NAMALWA (cell line): ENCODE data around the gene ATP1B3.
"Not testable (repeated sequence)": the region's sequence is repeated elsewhere in the genome, so short reads cannot be mapped to it uniquely, and the experiment has no call there.

ENCODE experiments used
- DNase-seq: peaks from one replicate; pipeline ENCODE4 v3.0.0-alpha.2; 2015; ENCODE audit warnings: low spot score

ATP1B3 gene

DNA sequence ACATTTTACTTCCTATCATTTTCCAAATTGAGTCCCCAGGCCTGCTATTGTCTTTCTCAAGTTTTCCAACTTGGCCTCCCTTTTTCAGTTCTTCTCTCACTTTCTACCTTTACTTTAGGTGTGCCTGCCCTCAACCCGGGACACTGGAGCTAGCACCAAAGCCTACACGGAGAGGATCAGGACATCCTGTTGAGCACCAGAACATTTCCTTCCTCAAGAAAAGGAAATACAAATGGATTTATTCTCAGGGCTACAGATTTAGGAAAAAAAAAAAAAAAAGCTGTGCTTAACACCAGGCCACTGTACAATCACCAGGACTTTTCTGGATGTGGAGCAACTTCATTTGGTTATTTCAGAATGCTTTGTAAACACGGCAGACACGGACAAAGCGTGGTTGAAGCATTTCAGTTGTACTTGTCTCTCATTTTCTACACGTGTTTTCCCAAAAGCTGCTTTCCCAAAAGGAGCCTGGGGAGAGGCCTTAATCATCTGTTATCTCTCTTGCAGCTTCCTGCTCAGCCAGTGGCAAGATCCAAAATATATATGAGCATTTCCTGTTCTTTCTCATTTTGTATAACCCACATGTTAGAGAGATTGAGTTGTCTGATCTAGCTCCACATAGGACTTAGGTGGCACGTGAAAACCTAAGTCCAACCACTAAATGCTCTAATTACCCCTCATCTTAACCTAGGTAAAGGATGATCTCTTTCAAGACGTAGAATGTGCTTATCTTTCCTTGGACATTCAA is 15.5 kb upstream of the ATP1B3 start:
- no peak for DNase-seq

GRCh38 chr3:141862279-141862816 is 14.1 kb upstream of the ATP1B3 start:
- DNase-seq = no peak

GRCh38 chr3:141863491-141863890 is 13.0 kb upstream of the ATP1B3 start:
- DNase-seq = no peak

DNA sequence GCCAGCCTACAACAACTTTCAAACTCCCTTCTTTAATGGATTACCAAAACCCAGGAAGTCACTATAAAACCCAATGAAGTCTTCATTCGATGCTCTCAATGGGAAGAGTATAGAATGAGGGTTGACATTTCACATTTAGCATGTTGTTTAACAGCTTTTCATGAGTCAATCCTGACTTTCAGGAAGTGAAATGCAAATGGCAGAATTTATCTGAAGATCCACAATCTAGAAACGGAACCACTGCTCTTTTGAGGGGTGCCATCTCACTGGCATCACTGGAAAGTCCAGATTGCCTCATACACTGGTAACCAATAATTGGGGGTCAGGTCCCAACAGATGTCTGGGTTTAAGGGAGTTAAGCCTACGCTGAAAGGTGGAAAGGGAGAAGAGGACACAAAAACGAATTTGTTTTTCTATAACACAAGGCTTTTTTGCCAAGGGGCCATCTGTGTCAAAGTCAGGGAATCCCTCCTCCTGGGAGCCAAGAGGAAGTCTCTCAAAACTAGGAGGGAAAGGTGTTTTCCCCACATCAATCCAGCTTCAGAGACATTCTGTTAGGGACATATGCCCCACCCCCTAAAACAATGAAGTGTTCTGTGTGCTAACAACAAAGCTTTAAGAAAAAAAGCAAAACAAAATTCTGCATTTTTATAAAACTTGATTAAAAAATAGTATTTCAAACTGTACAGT is 12.0 kb upstream of the ATP1B3 start:
- no peak for DNase-seq

GRCh38 chr3:141865101-141865500 is 11.3 kb upstream of the ATP1B3 start:
- DNase-seq = no peak

DNA sequence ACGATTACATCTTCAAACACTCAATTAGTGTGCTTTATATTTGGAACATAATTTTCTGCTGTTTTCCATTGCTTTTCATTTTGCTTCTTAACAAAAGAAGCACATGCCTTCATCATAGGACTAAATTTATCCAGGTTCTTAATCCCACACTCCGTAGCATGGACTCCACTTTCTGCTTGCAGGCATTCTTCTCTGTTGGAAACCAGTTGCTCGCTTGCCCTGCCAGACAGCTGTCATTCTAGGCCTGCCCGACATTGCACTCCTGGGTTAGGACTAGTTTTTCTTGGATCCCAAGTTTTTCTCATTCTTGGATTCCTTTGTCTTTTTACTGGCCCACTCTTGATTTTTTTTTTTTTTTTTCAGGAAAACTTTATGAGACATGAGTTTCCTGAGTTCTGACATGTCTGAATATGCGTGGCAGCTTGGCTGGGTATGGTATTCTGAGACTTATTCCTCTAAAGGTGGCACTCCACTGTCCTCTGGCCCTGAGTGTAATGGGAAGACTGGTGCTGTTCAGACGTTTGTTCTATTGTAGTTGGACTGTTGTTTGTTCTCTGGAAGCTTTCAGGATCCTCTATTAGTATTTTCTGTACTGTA is 6.3 kb upstream of the ATP1B3 start:
- no peak for DNase-seq

DNA sequence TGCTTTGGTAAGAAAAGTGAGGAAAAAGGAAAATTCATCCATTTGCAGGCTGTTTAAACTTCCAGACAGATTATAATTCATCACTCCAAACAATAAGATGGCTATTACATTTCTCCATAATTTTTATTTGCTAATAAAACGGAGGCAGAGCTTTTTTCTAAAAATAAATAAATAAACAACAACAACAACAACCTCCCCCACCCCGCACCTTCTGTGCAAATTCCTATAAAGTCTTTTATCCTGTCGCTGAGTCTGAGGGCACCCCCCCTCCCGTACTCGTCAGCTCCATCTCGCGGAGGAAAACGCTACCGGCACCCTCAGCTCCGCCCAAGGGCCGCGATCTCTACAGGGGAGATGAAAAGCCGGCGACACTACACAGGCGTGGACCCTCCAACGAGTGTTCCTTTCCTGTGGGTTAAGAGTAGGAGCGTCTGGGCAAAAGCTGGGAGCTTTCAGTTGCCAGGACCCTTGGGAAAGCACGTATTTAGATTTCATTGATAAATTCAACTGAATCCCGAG is 1.0 kb upstream of the ATP1B3 start:
- peak; percentile 94 for DNase-seq

- DNase-seq = no peak
These were observed 506 bp upstream of the ATP1B3 start for GRCh38 chr3:141875893-141876380.

- peak; percentile 76 for DNase-seq
These were observed 613 bp downstream of the ATP1B3 start for GRCh38 chr3:141876891-141877621.

- peak; percentile 73 for DNase-seq
These were observed 1.5 kb downstream of the ATP1B3 start for GRCh38 chr3:141877911-141878310.

DNA sequence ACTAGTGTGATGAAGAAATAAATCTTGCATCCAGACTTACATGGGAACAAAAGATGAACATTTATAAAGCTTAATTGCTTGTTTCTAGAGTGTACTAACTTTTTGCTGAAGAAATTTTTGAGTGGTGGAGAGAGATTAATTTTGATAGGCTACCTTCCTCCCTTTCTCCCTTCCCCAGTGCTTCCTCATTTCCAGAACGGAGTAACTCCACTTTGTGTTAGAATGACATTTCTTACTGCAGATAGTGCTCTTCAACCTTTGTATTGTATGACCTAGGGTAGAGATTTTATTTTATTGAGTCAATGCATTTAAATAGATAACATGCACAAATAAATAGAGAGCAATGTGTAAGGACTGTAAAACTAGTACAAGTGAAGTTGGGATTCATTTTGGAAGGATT is 1.9 kb downstream of the ATP1B3 start:
- DNase-seq = peak; percentile 45

DNA sequence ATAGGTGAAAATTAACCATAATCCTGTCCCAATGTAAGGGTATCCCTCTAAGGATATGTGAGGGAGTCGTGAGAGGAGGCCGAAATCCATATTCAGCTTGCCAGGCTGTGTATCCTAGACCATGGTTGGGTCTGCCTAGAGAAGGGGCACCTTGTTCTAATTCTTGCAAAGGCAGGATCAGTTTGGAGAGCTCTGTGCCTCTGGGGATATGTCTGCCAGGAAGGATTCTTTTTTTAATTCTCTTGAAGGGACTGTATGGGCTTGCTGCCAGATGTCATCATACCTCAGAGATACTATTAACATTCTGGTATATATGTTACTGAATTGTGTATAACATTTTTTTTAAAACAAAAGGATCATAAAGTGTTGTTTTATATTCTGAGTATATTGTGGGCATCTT is 2.4 kb downstream of the ATP1B3 start:
- DNase-seq = peak; percentile 40

GRCh38 chr3:141881702-141882101 is 5.3 kb downstream of the ATP1B3 start:
- no peak for DNase-seq

GRCh38 chr3:141887051-141887450 is 10.6 kb downstream of the ATP1B3 start:
- no peak for DNase-seq

GRCh38 chr3:141888548-141888947 is 12.1 kb downstream of the ATP1B3 start:
- not testable (repeated sequence) for DNase-seq

DNA sequence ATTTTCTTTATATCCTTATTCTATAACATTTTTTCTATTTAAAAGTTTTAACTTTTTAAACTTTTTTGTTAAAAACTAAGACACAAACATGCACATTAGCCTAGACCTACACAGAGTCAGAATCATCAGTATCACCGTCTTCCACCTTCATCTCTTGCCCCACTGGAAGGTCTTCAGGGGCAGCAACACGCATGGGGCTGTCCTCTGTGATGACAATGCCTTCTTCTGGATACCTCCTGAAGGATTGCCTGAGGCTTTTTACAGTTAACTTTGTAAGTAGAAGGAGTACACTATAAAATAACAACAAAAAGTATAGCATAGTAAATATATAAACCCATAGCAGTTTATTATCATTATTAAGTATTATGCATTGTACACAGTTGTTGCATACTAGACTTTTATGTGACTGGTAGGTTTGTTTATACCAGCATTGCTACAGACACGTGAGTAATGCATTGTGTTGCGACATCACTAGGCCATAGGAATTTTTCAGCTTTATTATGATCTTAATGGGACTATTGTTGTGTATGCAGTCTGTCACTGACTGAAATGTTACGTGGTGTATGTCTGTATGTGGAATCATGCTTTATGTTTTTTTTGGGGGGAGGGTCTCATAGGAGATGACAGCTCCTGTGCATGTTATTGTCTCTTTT is 18.2 kb downstream of the ATP1B3 start:
- DNase-seq = no peak

DNA sequence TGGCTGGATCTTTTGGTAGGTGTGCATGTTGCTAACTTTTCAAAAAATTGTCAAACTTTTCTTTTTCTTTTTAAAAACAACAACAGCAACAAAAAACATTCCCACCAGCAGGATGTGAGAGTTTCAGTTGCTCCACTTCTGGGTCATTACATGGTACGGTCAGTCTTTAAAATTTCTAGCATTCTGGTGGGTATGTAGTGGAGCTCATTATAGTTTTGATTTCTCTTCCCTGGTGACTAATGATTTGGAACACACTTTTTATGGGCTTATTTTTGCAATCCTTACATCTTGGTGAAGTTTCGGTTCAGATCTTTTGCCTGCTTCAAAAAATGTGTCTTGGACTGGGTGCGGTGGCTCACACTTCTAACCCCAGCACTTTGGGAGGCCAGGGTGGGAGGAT is 19.3 kb downstream of the ATP1B3 start:
- DNase-seq = no peak

DNA sequence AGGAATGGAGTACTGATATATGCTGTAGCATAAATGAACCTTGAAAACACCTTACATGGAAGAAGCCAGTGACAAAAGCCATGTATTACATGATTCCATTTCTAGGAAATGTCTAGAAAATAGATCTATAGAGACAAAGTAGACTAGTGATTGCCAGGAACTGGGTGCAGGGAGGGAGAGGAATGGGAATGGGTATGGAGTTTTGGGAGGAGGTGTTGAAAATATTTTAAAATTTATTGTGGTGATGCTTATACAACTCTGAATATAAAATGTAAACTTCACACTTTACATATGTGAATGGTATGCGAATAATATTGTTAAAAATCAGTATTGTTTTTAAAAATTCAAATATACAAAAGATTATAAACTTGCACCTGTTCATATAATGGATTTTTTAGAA is 22.5 kb downstream of the ATP1B3 start:
- no peak for DNase-seq

GRCh38 chr3:141900343-141900742 is 23.9 kb downstream of the ATP1B3 start:
- DNase-seq = no peak

GRCh38 chr3:141901914-141902313 is 25.5 kb downstream of the ATP1B3 start:
- no peak for DNase-seq

- no peak for DNase-seq
These were observed 27.8 kb downstream of the ATP1B3 start for GRCh38 chr3:141904203-141904602.
